Left lung (tissue), 10 donors: ENCODE measurements around the gene SEMA3B. TPM values are rescaled to one million over a fixed set of nuclear protein-coding genes. Genes with fewer than 3 reads are reported as not detected.
A peak's percentile ranks its signal among the peaks of the same experiment; 100 is the strongest.

ENCODE experiments used
- ATAC-seq: fragments of 200-7000 bp; cut with Tn5 transposase; one replicate; pipeline ENCODE4 v1.9.1; 2020; ENCODE audit warnings: moderate library complexity
- DNase-seq, 4 donors: peaks; one replicate each; pipeline ENCODE4 v3.0.0-alpha.2; 2013 to 2020
- H3K27ac ChIP-seq, 2 donors: fragments of 200-600 bp; sonication (generic) in 1 of 2; one replicate each; pipeline versions ENCODE4 v1.5.0 to v1.8.0; 2020 to 2021
- H3K27me3 ChIP-seq, 2 donors: fragments of 200-600 bp; sonication (generic) in 1 of 2; one replicate each; pipeline versions ENCODE4 v1.5.0 to v1.8.0; 2020 to 2021
- H3K36me3 ChIP-seq, 2 donors: fragments of 200-600 bp; sonication (generic) in 1 of 2; one replicate each; pipeline versions ENCODE4 v1.5.0 to v1.8.0; 2020 to 2021
- H3K4me1 ChIP-seq, 2 donors: fragments of 200-600 bp; one replicate each; pipeline ENCODE4 v1.8.0; 2021
- H3K4me3 ChIP-seq, 2 donors: fragments of 200-600 bp; sonication (generic) in 1 of 2; one replicate each; pipeline versions ENCODE4 v1.5.0 to v1.8.0; 2020 to 2021; ENCODE audit warnings: mild to moderate bottlenecking in 1 of 2
- H3K9me3 ChIP-seq, 2 donors: fragments of 200-600 bp; sonication (generic) in 1 of 2; one replicate each; pipeline versions ENCODE4 v1.5.0 to v1.8.0; 2020 to 2021
- intact Hi-C, 2 donors: fragments of 100-400 bp; cut with DNase I; formaldehyde crosslinking; loops; one replicate each; pipeline versions ENCODE4 v1.11.2 to v1.14.2; 2022
- polyA plus RNA-seq, 6 donors: library from polyadenylated mRNA; unstranded; fragments of 120-200 nt; gene quantifications; one replicate each; pipeline ENCODE4 v1.2.1, GENCODE V29; 2013; ENCODE audit not compliant: insufficient read length in 6 of 6
- total RNA-seq, 2 donors: library from RNA; stranded (reverse); fragmentation: NEBNext Ultra II Directional; extraction: Animal tissue kit (Norgen Biotek cat#: 25700); gene quantifications; one replicate each; pipeline ENCODE4 v1.2.1, GENCODE V29; 2021
- TF ChIP-seq, protein P1 (sequence below), 2 donors: fragments of 200-600 bp; sonication (generic) in 1 of 2; IDR thresholded peaks; one replicate each; pipeline versions ENCODE4 v1.5.0 to v1.8.0; 2021; ENCODE audit warnings: antibody characterized with exemption in 2 of 2
- donor health status: DM: no; HTN: yes; CAD: no.
- donor health status: DM: no; HTN: no; CAD: no.

Gene SEMA3B
- total and polyA plus RNA-seq, 8 donors: 20.6 to 92.7 (median 28.2) TPM

- Histone ChIP-seq H3K4me3 (peak overlapping the region; percentile 89 to 94), H3K9me3 (no peaks in the 10 kb centered on the region), H3K36me3 (peaks cover 0 to 34% of the 10 kb centered on the region in 2 donors), H3K4me1 (peaks cover 28 to 66% of the 10 kb centered on the region in 2 donors), H3K27me3 (no peaks in the 10 kb centered on the region), H3K27ac (peak overlapping the region; percentile 92 to 98)
- peak in 1 of 4 donors; percentile 83 for DNase-seq
- TF ChIP-seq, protein P1, sequence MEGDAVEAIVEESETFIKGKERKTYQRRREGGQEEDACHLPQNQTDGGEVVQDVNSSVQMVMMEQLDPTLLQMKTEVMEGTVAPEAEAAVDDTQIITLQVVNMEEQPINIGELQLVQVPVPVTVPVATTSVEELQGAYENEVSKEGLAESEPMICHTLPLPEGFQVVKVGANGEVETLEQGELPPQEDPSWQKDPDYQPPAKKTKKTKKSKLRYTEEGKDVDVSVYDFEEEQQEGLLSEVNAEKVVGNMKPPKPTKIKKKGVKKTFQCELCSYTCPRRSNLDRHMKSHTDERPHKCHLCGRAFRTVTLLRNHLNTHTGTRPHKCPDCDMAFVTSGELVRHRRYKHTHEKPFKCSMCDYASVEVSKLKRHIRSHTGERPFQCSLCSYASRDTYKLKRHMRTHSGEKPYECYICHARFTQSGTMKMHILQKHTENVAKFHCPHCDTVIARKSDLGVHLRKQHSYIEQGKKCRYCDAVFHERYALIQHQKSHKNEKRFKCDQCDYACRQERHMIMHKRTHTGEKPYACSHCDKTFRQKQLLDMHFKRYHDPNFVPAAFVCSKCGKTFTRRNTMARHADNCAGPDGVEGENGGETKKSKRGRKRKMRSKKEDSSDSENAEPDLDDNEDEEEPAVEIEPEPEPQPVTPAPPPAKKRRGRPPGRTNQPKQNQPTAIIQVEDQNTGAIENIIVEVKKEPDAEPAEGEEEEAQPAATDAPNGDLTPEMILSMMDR (IDR thresholded peaks at IDR 0.05): no peak
- intact Hi-C loops: no loop called here
- peak; percentile 2 for ATAC-seq
Observed at GRCh38 chr3:50237133-50237651, 31.8 kb upstream of the SEMA3B start.

DNA sequence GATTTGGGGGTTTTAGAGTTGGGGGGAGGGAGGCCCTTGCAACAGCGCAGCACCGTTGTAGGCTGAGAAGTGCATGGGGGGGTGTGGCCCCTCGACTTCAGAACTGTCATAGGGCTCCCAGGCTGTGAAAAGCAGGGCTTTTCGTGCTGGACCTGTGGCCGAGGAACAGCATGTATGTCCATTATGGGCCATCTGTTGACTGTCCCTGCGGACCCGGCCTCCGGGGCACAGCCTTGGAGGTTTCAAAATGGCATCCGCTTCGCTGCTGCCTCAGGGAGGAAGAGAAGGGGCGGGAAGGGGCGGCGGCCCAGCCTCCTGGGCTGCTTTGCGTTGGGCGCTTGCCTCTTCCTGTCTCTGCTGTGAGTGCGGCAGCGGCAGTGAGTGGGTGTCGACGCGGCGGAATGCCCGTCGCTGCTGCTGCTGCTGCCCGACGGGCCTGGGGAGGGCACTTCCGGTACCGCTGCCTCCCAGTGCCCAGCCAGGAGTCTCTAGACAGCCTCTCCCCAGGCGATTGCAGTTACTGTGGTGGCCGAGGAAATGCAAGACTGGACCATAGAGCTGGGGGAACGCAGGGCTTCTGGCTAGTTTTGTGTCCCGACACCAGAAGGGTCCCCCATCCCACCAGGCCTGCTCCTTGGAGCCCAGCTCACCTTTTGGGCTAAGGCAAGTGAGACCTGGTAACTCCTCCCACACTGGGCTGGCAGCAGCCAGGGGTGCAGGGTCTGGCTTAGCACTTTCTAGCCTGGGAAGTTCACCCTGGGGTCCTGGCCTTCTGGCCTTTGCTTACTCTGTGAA is 31.0 kb upstream of the SEMA3B start:
- TF ChIP-seq, protein P1 (IDR thresholded peaks at IDR 0.05): no peak
- intact Hi-C loops: no loop called here
- DNase-seq (peak; percentile 65 to 98 (median 89)), ATAC-seq (peak; percentile 61)
- peaks cover 32 to 74% of the 10 kb centered on the region in 2 donors for H3K4me1 ChIP-seq
- H3K27me3 ChIP-seq: no peaks in the 10 kb centered on the region
- H3K27ac ChIP-seq: peak overlapping the region; percentile 92 to 98
- H3K36me3 ChIP-seq: peaks cover 0 to 34% of the 10 kb centered on the region in 2 donors
- H3K9me3 ChIP-seq: no peaks in the 10 kb centered on the region
- H3K4me3 ChIP-seq: peak overlapping the region; percentile 89 to 94

- DNase-seq (peak in 2 of 4 donors; percentile 88 to 94), ATAC-seq (peak; percentile 39)
- peaks cover 0 to 34% of the 10 kb centered on the region in 2 donors for H3K36me3 ChIP-seq
- intact Hi-C loops: no loop called here
- TF ChIP-seq, protein P1 (IDR thresholded peaks at IDR 0.05): no peak
- no peaks in the 10 kb centered on the region for H3K9me3 ChIP-seq
- peaks cover 36 to 74% of the 10 kb centered on the region in 2 donors for H3K4me1 ChIP-seq
- peak overlapping the region; percentile 92 to 98 for H3K27ac ChIP-seq
- H3K4me3 ChIP-seq: peak overlapping the region; percentile 89 to 94
- H3K27me3 ChIP-seq: no peaks in the 10 kb centered on the region
Observed at GRCh38 chr3:50238549-50239026, 30.4 kb upstream of the SEMA3B start.

DNA sequence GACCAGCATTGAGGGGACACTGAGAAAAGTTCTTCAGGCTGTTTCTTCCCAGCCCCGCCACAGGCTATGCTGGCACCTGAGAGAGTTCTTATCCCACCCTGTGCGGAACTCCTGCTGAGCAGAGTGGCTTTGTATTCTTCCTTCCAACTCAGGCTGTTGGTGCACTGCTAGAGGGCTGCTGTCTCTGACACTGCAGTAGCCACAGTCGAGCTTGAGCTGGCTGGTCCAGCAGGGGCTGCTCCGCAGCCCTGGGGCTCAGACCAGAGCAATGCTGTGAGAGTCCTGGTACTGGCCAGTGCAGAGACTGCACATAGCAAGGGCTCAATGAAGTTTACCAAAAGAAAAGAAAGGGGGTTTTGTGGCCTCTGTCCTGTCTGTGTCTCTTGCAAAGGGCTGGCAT is 29.3 kb upstream of the SEMA3B start:
- H3K36me3 ChIP-seq: peaks cover 0 to 41% of the 10 kb centered on the region in 2 donors
- peaks cover 44 to 74% of the 10 kb centered on the region in 2 donors for H3K4me1 ChIP-seq
- DNase-seq (no peak), ATAC-seq (no peak)
- no peaks in the 10 kb centered on the region for H3K9me3 ChIP-seq
- intact Hi-C loops: no loop called here
- peak overlapping the region in 1 of 2 donors; percentile 94 for H3K4me3 ChIP-seq
- TF ChIP-seq, protein P1 (IDR thresholded peaks at IDR 0.05): no peak
- H3K27ac ChIP-seq: peak overlapping the region in 1 of 2 donors; percentile 98
- H3K27me3 ChIP-seq: no peaks in the 10 kb centered on the region

- DNase-seq (no peak), ATAC-seq (no peak)
- intact Hi-C loops: no loop called here
- Histone ChIP-seq H3K36me3 (peaks cover 0 to 42% of the 10 kb centered on the region in 2 donors), H3K27me3 (no peaks in the 10 kb centered on the region), H3K4me1 (peaks cover 56 to 81% of the 10 kb centered on the region in 2 donors), H3K9me3 (no peaks in the 10 kb centered on the region), H3K4me3 (peak overlapping the region in 1 of 2 donors; percentile 26), H3K27ac (peak overlapping the region; percentile 88 to 98)
- TF ChIP-seq, protein P1 (IDR thresholded peaks at IDR 0.05): no peak
Observed at GRCh38 chr3:50241163-50241562, 27.8 kb upstream of the SEMA3B start.
